MM.1S (cell line): ENCODE data around the gene NDUFB2.

ENCODE experiments used
- EZH2 ChIP-seq: fragments of 300-600 bp; sonication (generic); optimal IDR thresholded peaks from 2 replicates; pipeline ENCODE3; 2017; ENCODE audit warnings: low read depth, mild to moderate bottlenecking, antibody characterized with exemption, low read length, mixed read lengths
- EZH2phosphoT487 ChIP-seq: fragments of 300-600 bp; sonication (generic); IDR thresholded peaks from 2 replicates; pipeline ENCODE4 v1.6.1; 2018; ENCODE audit warnings: antibody characterized with exemption, low read length
- TF ChIP-seq, protein P1 (sequence below): fragments of 300-600 bp; sonication (generic); IDR thresholded peaks from 2 replicates; pipeline ENCODE4 v1.5.1; 2016; ENCODE audit warnings: antibody characterized with exemption, low read length, mixed read lengths

DNA sequence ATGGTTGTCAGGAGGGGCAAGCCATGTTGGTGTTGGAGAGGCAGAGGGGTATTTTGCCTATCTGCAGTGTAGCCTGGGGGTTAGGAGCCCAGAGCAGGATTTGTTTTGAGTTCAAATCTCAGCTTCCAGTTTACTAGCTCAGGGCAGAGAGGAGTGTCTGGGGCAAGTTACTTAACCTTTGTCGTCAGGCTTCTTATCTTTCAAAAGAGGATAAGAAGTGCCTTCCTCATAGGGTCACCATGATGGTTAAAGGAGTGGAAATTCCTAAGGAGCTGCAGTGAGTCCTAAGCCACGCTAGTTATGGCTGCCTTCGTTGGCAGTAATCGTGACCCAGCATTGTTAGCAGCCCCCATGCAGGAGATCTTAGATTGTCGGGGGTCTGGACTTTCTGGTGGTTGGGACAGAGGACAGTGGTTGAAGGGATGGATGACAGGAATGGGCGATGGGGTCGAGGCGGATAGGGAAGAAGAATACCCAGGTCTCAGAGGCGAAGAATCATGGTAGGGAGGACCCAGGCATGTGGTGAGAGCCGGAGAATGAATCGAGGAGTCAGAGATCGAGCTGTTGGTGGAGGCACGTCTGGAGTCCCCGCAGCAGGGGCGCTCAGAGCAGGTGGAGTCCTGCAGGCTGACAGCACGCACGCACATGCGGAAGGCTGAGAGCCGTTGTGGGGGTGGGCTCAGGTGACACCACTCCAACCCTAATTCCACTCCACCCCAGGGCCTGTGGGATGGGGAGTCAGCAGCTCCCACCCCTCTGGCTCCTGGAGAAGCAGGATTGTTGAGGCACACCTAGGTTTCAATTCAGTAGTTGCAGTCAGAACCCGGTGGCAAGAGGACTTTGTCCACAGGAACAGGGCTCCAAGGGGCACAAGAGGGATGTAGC lies 12.2 kb upstream of the NDUFB2 start:
- TF ChIP-seq EZH2 (no peak), EZH2phosphoT487 (no peak)
- TF ChIP-seq, protein P1, sequence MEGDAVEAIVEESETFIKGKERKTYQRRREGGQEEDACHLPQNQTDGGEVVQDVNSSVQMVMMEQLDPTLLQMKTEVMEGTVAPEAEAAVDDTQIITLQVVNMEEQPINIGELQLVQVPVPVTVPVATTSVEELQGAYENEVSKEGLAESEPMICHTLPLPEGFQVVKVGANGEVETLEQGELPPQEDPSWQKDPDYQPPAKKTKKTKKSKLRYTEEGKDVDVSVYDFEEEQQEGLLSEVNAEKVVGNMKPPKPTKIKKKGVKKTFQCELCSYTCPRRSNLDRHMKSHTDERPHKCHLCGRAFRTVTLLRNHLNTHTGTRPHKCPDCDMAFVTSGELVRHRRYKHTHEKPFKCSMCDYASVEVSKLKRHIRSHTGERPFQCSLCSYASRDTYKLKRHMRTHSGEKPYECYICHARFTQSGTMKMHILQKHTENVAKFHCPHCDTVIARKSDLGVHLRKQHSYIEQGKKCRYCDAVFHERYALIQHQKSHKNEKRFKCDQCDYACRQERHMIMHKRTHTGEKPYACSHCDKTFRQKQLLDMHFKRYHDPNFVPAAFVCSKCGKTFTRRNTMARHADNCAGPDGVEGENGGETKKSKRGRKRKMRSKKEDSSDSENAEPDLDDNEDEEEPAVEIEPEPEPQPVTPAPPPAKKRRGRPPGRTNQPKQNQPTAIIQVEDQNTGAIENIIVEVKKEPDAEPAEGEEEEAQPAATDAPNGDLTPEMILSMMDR = no peak
